DND-41 (cell line): ENCODE results near the gene PSMA5.

ENCODE experiments used
- ATAC-seq: fragments of 200-7000 bp; cut with Tn5 transposase; 3 replicates; pipeline ENCODE4 v1.9.1; 2021; ENCODE audit warnings: low read depth; ENCODE audit not compliant: insufficient read depth
- DNase-seq: peaks from one replicate; pipeline ENCODE4 v3.0.0-alpha.2; 2020
- H2AFZ ChIP-seq: 2 replicates; pipeline ENCODE4 v1.6.0; 2012; ENCODE audit warnings: low read depth, low read length
- H3K27ac ChIP-seq: 2 replicates; pipeline ENCODE4 v1.5.1; 2012; ENCODE audit warnings: low read length, inconsistent platforms
- H3K27me3 ChIP-seq: fragments of 200-600 bp; sonication (generic); 2 replicates; pipeline ENCODE4 v1.6.0; 2012; ENCODE audit warnings: low read length, mild to moderate bottlenecking, inconsistent platforms; ENCODE audit not compliant: insufficient read depth, poor library complexity
- H3K36me3 ChIP-seq: 2 replicates; pipeline ENCODE4 v1.5.1; 2012; ENCODE audit warnings: low read length, inconsistent platforms; ENCODE audit not compliant: insufficient read depth
- H3K4me1 ChIP-seq: 2 replicates; pipeline ENCODE4 v1.5.1; 2012; ENCODE audit warnings: mild to moderate bottlenecking, low read length; ENCODE audit not compliant: insufficient read depth
- H3K4me2 ChIP-seq: 2 replicates; pipeline ENCODE4 v1.6.0; 2012; ENCODE audit warnings: mild to moderate bottlenecking, moderate library complexity, low read length, inconsistent platforms; ENCODE audit not compliant: insufficient read depth
- H3K4me3 ChIP-seq, 2 experiments: fragments of 200-600 bp in 1 of 2; shearing (Covaris generic) in 1 of 2; 2 replicates each; pipeline ENCODE4 v1.5.1; 2012 to 2016; ENCODE audit warnings: inconsistent platforms in 2 of 2, low read length in 2 of 2, mild to moderate bottlenecking in 2 of 2, low read depth in 1 of 2, moderate library complexity in 1 of 2
- H3K79me2 ChIP-seq: 2 replicates; pipeline ENCODE4 v1.6.0; 2012; ENCODE audit warnings: low read length, inconsistent platforms; ENCODE audit not compliant: insufficient read depth
- H3K9ac ChIP-seq: 2 replicates; pipeline ENCODE4 v1.6.0; 2012; ENCODE audit warnings: low read depth, mild to moderate bottlenecking, inconsistent platforms, low read length, moderate library complexity
- H3K9me3 ChIP-seq: 2 replicates; pipeline ENCODE4 v1.5.1; 2012; ENCODE audit warnings: low read length, moderate library complexity, mild to moderate bottlenecking, inconsistent platforms; ENCODE audit not compliant: insufficient read depth, severe bottlenecking
- H4K20me1 ChIP-seq: 2 replicates; pipeline ENCODE4 v1.6.0; 2012; ENCODE audit warnings: low read length; ENCODE audit not compliant: insufficient read depth
- CTCF ChIP-seq: IDR thresholded peaks from 2 replicates; pipeline ENCODE4 v1.5.1; 2012; ENCODE audit warnings: borderline replicate concordance, low read length, moderate library complexity, mild to moderate bottlenecking; ENCODE audit not compliant: poor library complexity, severe bottlenecking; ENCODE audit errors: extremely low read depth
- EZH2 ChIP-seq: IDR thresholded peaks from 3 replicates; pipeline ENCODE4 v1.6.1; 2012; ENCODE audit warnings: borderline replicate concordance, low read depth, mild to moderate bottlenecking, moderate library complexity, low read length, inconsistent platforms; ENCODE audit not compliant: severe bottlenecking

PSMA5 gene

GRCh38 chr1:109433322-109433721, 7.1 kb upstream of the PSMA5 start:
- Histone ChIP-seq H3K27ac (no peak overlapping the region), H3K4me3 (no peak overlapping the region), H3K36me3 (no peaks in the 10 kb centered on the region), H3K9me3 (no peaks in the 10 kb centered on the region), H3K4me2 (no peak overlapping the region), H3K4me1 (no peaks in the 10 kb centered on the region), H3K79me2 (no peaks in the 10 kb centered on the region), H2AFZ (no peak overlapping the region), H3K27me3 (no peaks in the 10 kb centered on the region), H4K20me1 (no peaks in the 10 kb centered on the region), H3K9ac (no peak overlapping the region)
- DNase-seq (no peak), ATAC-seq (no peak)
- no peak for TF ChIP-seq EZH2
- TF ChIP-seq CTCF, result no peak

DNA sequence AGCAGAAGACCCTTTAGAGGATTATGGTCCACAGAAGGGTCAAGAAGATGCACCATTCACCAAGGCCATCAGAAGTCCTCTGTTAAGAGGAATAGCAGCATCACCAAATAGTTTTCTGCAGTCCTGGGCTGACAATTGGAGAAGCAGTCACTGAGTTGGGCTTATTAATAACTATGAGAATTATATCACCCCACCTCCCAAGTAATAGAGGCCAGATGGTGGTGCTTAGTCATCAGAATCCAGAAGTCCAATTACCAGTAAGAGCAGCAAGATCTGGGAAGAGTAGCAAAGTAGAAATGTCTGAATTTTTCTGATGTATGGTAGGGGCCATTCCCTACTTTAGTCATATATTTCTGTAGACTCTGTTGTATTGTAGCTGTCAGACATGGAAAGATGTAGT, 6.1 kb upstream of the PSMA5 start:
- H4K20me1 ChIP-seq, result no peaks in the 10 kb centered on the region
- ATAC-seq, result no peak
- no peak overlapping the region for H2AFZ ChIP-seq
- H3K79me2 ChIP-seq, result peaks cover under 1% of the 10 kb centered on the region; the same call in 1 of the 2 replicates
- no peak overlapping the region for H3K9ac ChIP-seq
- H3K27me3 ChIP-seq, result no peaks in the 10 kb centered on the region
- no peaks in the 10 kb centered on the region for H3K36me3 ChIP-seq
- H3K9me3 ChIP-seq, result no peaks in the 10 kb centered on the region
- no peak overlapping the region for H3K27ac ChIP-seq
- TF ChIP-seq EZH2 (no peak), CTCF (no peak)
- peaks cover 8% of the 10 kb centered on the region for H3K4me1 ChIP-seq
- no peak overlapping the region for H3K4me3 ChIP-seq
- no peak overlapping the region for H3K4me2 ChIP-seq
- DNase-seq, result no peak

- TF ChIP-seq EZH2, result no peak
- no peak for TF ChIP-seq CTCF
- H3K4me1 ChIP-seq, result peaks cover 39% of the 10 kb centered on the region
- peaks cover 26% of the 10 kb centered on the region; the same call in 1 of the 2 replicates for H4K20me1 ChIP-seq
- no peak for ATAC-seq
- H3K9ac ChIP-seq, result peak overlapping the region; percentile 68
- peaks cover 18% of the 10 kb centered on the region for H3K36me3 ChIP-seq
- no peaks in the 10 kb centered on the region for H3K9me3 ChIP-seq
- DNase-seq, result no peak
- H3K79me2 ChIP-seq, result peaks cover 49% of the 10 kb centered on the region
- H3K27me3 ChIP-seq, result no peaks in the 10 kb centered on the region
- H3K4me3 ChIP-seq, result peak overlapping the region; percentile 51 to 67
- peak overlapping the region; percentile 76 for H3K27ac ChIP-seq
- peak overlapping the region; percentile 81 for H3K4me2 ChIP-seq
- H2AFZ ChIP-seq, result peak overlapping the region; percentile 81
These were observed 871 bp upstream of the PSMA5 start for GRCh38 chr1:109427171-109427467.
